H1 (cell line): ENCODE results near the gene RAB43. TPM values are rescaled to one million over a fixed set of nuclear protein-coding genes. Genes with fewer than 3 reads are reported as not detected.

ENCODE experiments used
- CTCF ChIA-PET: fragments of 300-600 bp; sonication (Branson Sonifier 250); formaldehyde crosslinking; loops from one replicate; lab custom pipeline; 2021; ENCODE audit not compliant: partially characterized antibody; lab: Charles Lee
- POLR2A ChIA-PET: fragments of 300-600 bp; sonication (Branson Sonifier 250); formaldehyde crosslinking; loops from one replicate; lab custom pipeline; 2021; ENCODE audit warnings: inconsistent platforms; ENCODE audit not compliant: partially characterized antibody; lab: Charles Lee
- DNase-seq, 2 experiments: peaks; one replicate each; pipeline versions ENCODE4 v3.0.0 to v3.0.0-alpha.2; 2010 to 2022; ENCODE audit warnings: low spot score in 2 of 2, low read depth in 1 of 2, mixed read lengths in 1 of 2
- FAIRE-seq: peaks from 2 replicates; lab custom pipeline; 2011; peaks lifted over from hg19 to GRCh38; lab: Jason Lieb, UNC
- H2AFZ ChIP-seq: 2 replicates; pipeline ENCODE4 v1.8.1; 2012; ENCODE audit warnings: low read length, inconsistent platforms
- H2AK5ac ChIP-seq: 2 replicates; pipeline ENCODE4 v1.6.1; 2013; ENCODE audit warnings: low read depth, low read length
- H2BK120ac ChIP-seq: replicated peaks from 2 replicates; pipeline ENCODE3; 2013; ENCODE audit warnings: low read depth, low read length, inconsistent platforms
- H2BK12ac ChIP-seq: 2 replicates; pipeline ENCODE4 v1.6.1; 2013; ENCODE audit warnings: low read depth, low read length
- H2BK15ac ChIP-seq: 2 replicates; pipeline ENCODE4 v1.6.1; 2013; ENCODE audit warnings: low read length
- H2BK20ac ChIP-seq: 2 replicates; pipeline ENCODE4 v1.6.1; 2013; ENCODE audit warnings: low read length
- H2BK5ac ChIP-seq: 2 replicates; pipeline ENCODE4 v1.6.1; 2013; ENCODE audit warnings: low read depth, low read length
- H3K14ac ChIP-seq: 2 replicates; pipeline ENCODE4 v1.6.1; 2013; ENCODE audit warnings: inconsistent platforms; ENCODE audit not compliant: insufficient read length
- H3K18ac ChIP-seq: 2 replicates; pipeline ENCODE4 v1.6.1; 2013; ENCODE audit warnings: low read length; ENCODE audit errors: extremely low read depth
- H3K23ac ChIP-seq: 2 replicates; pipeline ENCODE4 v1.6.1; 2013; ENCODE audit warnings: inconsistent platforms; ENCODE audit not compliant: insufficient read length
- H3K23me2 ChIP-seq: 2 replicates; pipeline ENCODE4 v1.6.1; 2013; ENCODE audit warnings: low read depth, low read length
- H3K27ac ChIP-seq: 2 replicates; pipeline ENCODE4 v1.6.1; 2011; ENCODE audit warnings: low read depth, low read length, inconsistent platforms
- H3K27me3 ChIP-seq, 4 experiments: replicated peaks in 1 of 4; 1 replicate in 1 of 4; 2 replicates in 3 of 4; pipeline versions ENCODE4 v1.6.1 to v1.8.1; 2011 to 2013; ENCODE audit warnings: low read length in 3 of 4, mild to moderate bottlenecking in 3 of 4, inconsistent platforms in 2 of 4, mixed read lengths in 2 of 4, moderate library complexity in 1 of 4; ENCODE audit not compliant: control insufficient read depth in 3 of 4, insufficient read depth in 3 of 4; ENCODE audit errors: extremely low read depth in 1 of 4
- H3K36me3 ChIP-seq, 4 experiments: 2 replicates each; pipeline versions ENCODE4 v1.6.1 to v1.8.1; 2011 to 2013; ENCODE audit warnings: mild to moderate bottlenecking in 4 of 4, low read length in 3 of 4, moderate library complexity in 2 of 4, control low read depth in 1 of 4, inconsistent platforms in 1 of 4; ENCODE audit not compliant: insufficient read depth in 4 of 4, control insufficient read depth in 2 of 4
- H3K4ac ChIP-seq: replicated peaks from 2 replicates; pipeline ENCODE3; 2013; ENCODE audit warnings: low read length, low read depth, mixed read lengths, inconsistent platforms; ENCODE audit not compliant: insufficient read length
- H3K4me1 ChIP-seq, 4 experiments: replicated peaks in 1 of 4; 1 replicate in 1 of 4; 2 replicates in 3 of 4; pipeline versions ENCODE4 v1.6.1 to v1.8.1; 2011 to 2013; ENCODE audit warnings: low read length in 3 of 4, inconsistent platforms in 2 of 4, mixed read lengths in 1 of 4; ENCODE audit not compliant: insufficient read depth in 4 of 4, control insufficient read depth in 3 of 4
- H3K4me2 ChIP-seq, 2 experiments: 2 replicates each; pipeline versions ENCODE4 v1.6.1 to v1.8.1; 2011 to 2013; ENCODE audit warnings: low read depth in 2 of 2, low read length in 2 of 2, control low read depth in 1 of 2, inconsistent platforms in 1 of 2, mild to moderate bottlenecking in 1 of 2; ENCODE audit not compliant: insufficient read depth in 1 of 2
- H3K4me3 ChIP-seq, 4 experiments: fragments of 200-600, 300-600 bp in 1 of 4; sonication (generic), shearing (Covaris generic), sonication (Bioruptor Twin) in 1 of 4; 2 replicates each; pipeline versions ENCODE4 v1.5.1 to v1.8.1; 2011 to 2016; ENCODE audit warnings: low read length in 4 of 4, low read depth in 3 of 4, control low read depth in 2 of 4, inconsistent platforms in 2 of 4, mild to moderate bottlenecking in 2 of 4, mixed read lengths in 1 of 4, moderate library complexity in 1 of 4; ENCODE audit not compliant: insufficient read depth in 2 of 4; ENCODE audit errors: extremely low read depth in 1 of 4
- H3K56ac ChIP-seq: replicated peaks from 2 replicates; pipeline ENCODE3; 2013; ENCODE audit warnings: low read depth, mild to moderate bottlenecking, mixed read lengths, low read length, inconsistent platforms; ENCODE audit not compliant: insufficient read length
- H3K79me1 ChIP-seq: 2 replicates; pipeline ENCODE4 v1.6.1; 2013; ENCODE audit warnings: low read depth, low read length, control low read depth
- H3K79me2 ChIP-seq, 2 experiments: 2 replicates each; pipeline versions ENCODE4 v1.6.1 to v1.8.1; 2012 to 2013; ENCODE audit warnings: low read length in 2 of 2, mild to moderate bottlenecking in 2 of 2, inconsistent platforms in 1 of 2; ENCODE audit not compliant: insufficient read depth in 2 of 2, control insufficient read depth in 1 of 2
- H3K9ac ChIP-seq, 4 experiments: replicated peaks in 1 of 4; 1 replicate in 1 of 4; 2 replicates in 3 of 4; pipeline versions ENCODE4 v1.6.1 to v1.8.1; 2011 to 2013; ENCODE audit warnings: low read depth in 3 of 4, low read length in 3 of 4, control low read depth in 2 of 4, mild to moderate bottlenecking in 2 of 4, moderate library complexity in 2 of 4, inconsistent platforms in 1 of 4; ENCODE audit errors: extremely low read depth in 1 of 4
- H3K9me3 ChIP-seq, 2 experiments: 2 replicates each; pipeline versions ENCODE4 v1.6.1 to v1.8.1; 2012 to 2013; ENCODE audit warnings: mild to moderate bottlenecking in 2 of 2, moderate library complexity in 2 of 2, control low read depth in 1 of 2, inconsistent platforms in 1 of 2, low read depth in 1 of 2, low read length in 1 of 2, mixed read lengths in 1 of 2; ENCODE audit not compliant: insufficient read depth in 2 of 2
- H4K20me1 ChIP-seq, 2 experiments: replicated peaks in 1 of 2; 2 replicates each; pipeline versions ENCODE3 to v1.8.1; 2011 to 2013; ENCODE audit warnings: inconsistent platforms in 2 of 2, low read length in 2 of 2, mild to moderate bottlenecking in 1 of 2; ENCODE audit not compliant: insufficient read depth in 2 of 2, control insufficient read depth in 1 of 2
- H4K5ac ChIP-seq: 2 replicates; pipeline ENCODE4 v1.6.1; 2013; ENCODE audit warnings: low read length, low read depth, mixed read lengths, inconsistent platforms; ENCODE audit not compliant: insufficient read length
- H4K8ac ChIP-seq: 2 replicates; pipeline ENCODE4 v1.8.0; 2013; ENCODE audit warnings: mild to moderate bottlenecking, moderate library complexity, low read length, inconsistent platforms; ENCODE audit not compliant: insufficient read depth; ENCODE audit errors: extremely low read depth
- H4K91ac ChIP-seq: replicated peaks from 2 replicates; pipeline ENCODE3; 2013; ENCODE audit warnings: low read length, mixed read lengths, inconsistent platforms; ENCODE audit not compliant: insufficient read length
- BCL11A ChIP-seq, 2 experiments: IDR thresholded peaks; one replicate each; pipeline ENCODE4 v1.6.1; 2011; ENCODE audit warnings: low read depth in 2 of 2, low read length in 2 of 2, mild to moderate bottlenecking in 2 of 2
- CHD2 ChIP-seq: IDR thresholded peaks from 2 replicates; pipeline ENCODE4 v1.6.1; 2012; ENCODE audit warnings: low read length, improper control_type of control experiment
- CREB1 ChIP-seq: IDR thresholded peaks from 2 replicates; pipeline ENCODE4 v1.6.1; 2012; ENCODE audit warnings: inconsistent platforms
- EZH2 ChIP-seq: fragments of 200-600 bp; sonication (generic); IDR thresholded peaks from 2 replicates; pipeline ENCODE4 v1.7.1; 2012; ENCODE audit warnings: low read depth, mild to moderate bottlenecking, moderate library complexity, low read length, inconsistent platforms; ENCODE audit not compliant: severe bottlenecking
- KDM4A ChIP-seq: IDR thresholded peaks from one replicate; pipeline ENCODE4 v1.7.1; 2012; ENCODE audit warnings: low read depth, mild to moderate bottlenecking, moderate library complexity, low read length, inconsistent platforms; ENCODE audit not compliant: severe bottlenecking
- POLR2A ChIP-seq, 2 experiments: IDR thresholded peaks; 1 replicate in 1 of 2; 2 replicates in 1 of 2; pipeline ENCODE4 v1.6.1; 2011; ENCODE audit warnings: low read depth in 2 of 2, low read length in 2 of 2, mild to moderate bottlenecking in 2 of 2; ENCODE audit errors: control extremely low read depth in 1 of 2
- RXRA ChIP-seq: IDR thresholded peaks from 2 replicates; pipeline ENCODE4 v1.6.1; 2011; ENCODE audit warnings: low read depth, mild to moderate bottlenecking, low read length, moderate library complexity; ENCODE audit not compliant: insufficient read depth
- SIX5 ChIP-seq: IDR thresholded peaks from 2 replicates; pipeline ENCODE4 v1.6.1; 2011; ENCODE audit warnings: mild to moderate bottlenecking, low read depth, low read length
- SP1 ChIP-seq: IDR thresholded peaks from 2 replicates; pipeline ENCODE4 v1.6.1; 2011; ENCODE audit warnings: low read depth, low read length
- TAF7 ChIP-seq: optimal IDR thresholded peaks from 2 replicates; pipeline ENCODE3; 2011; ENCODE audit warnings: low read depth, mild to moderate bottlenecking, inconsistent platforms, low read length, moderate library complexity, borderline replicate concordance
- TBP ChIP-seq: IDR thresholded peaks from 2 replicates; pipeline ENCODE4 v1.6.1; 2011; ENCODE audit warnings: low read depth, low read length, improper control_type of control experiment
- WGBS, 2 experiments: shearing (Covaris generic) in 1 of 2; methylation state at CpG; one replicate each; pipeline versions ENCODE4 v1.1.6 to v1.1.7; 2013 to 2015; ENCODE audit warnings: low lambda C conversion rate in 2 of 2, mixed read lengths in 2 of 2, inconsistent platforms in 1 of 2, low coverage in 1 of 2, missing lambda C conversion rate in 1 of 2; ENCODE audit not compliant: insufficient replicate concordance in 2 of 2, insufficient coverage in 1 of 2, insufficient read length in 1 of 2; ENCODE audit errors: extremely low coverage in 1 of 2, missing lambda C conversion rate in 1 of 2; 5-methylcytosine and 5-hydroxymethylcytosine counted together
- polyA plus RNA-seq, 7 experiments: library from polyadenylated mRNA; depleted of rRNA in 3 of 7; stranded (reverse) in 5 of 7; unstranded in 2 of 7; fragments of >200 nt in 5 of 7; fragments of 200-250 nt in 2 of 7; gene quantifications; 1 replicate in 5 of 7; 2 replicates in 1 of 7; 4 replicates in 1 of 7; pipeline versions ENCODE4 v1.2.1 to v1.2.3, GENCODE V29; 2011 to 2013; ENCODE audit warnings: missing spikeins in 2 of 7, mixed read lengths in 2 of 7
- total RNA-seq: library from RNA; stranded (reverse); fragmentation: NEBNext Ultra II Directional; extraction: Animal tissue kit (Norgen Biotek cat#: 25700); gene quantifications from 2 replicates; pipeline ENCODE4 v1.2.1, GENCODE V29; 2021

Gene RAB43
- total and polyA plus RNA-seq, 2 of the 8 experiments (the other 6 are each of a cell fraction or from before 2014, with no cell fraction given): 13.1 to 19.4 TPM

DNA sequence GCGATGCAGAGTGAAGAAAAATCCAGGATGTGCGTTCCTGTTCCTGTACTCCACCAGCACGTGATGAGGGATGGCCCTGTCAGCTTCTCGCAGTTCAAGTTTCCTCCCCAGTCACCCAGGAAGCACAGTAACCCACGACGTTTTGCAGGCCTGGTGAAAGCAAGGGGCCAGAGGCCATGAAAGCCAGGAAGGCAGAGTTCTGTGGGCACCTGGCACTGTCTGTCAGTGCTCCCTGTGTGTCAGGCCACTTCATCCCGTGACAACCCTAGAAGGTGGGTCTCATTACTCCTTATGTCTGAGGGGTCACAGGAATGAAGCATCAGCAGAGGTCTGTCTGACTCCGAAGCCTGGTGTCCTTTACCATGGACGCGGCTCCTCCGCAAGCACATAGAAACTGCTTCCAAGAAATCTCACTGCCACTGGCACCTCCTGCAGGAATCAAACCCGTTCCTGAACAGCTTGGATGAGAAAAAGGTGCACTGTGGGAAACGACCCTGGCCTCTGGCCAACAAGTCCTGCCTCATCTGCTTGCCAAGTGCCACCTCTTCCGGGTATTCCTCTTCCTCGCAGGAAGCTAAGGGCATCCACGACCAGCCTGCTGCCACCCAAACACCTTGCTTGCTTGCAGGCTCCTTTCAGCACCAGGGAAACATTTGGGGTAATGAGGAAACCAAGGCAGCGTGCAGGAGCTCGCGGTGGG lies 14.6 kb downstream of the RAB43 start:
- Histone ChIP-seq H4K91ac (no peak overlapping the region), H3K79me2 (peaks cover 0 to 14% of the 10 kb centered on the region in 2 experiments; a peak in 1 of 4 replicates), H3K27me3 (no peaks in the 10 kb centered on the region), H3K23me2 (no peaks in the 10 kb centered on the region), H3K4me1 (no peaks in the 10 kb centered on the region), H3K18ac (no peak overlapping the region), H3K4ac (no peak overlapping the region), H2AK5ac (no peak overlapping the region), H2BK5ac (no peak overlapping the region; the same call in 1 of the 2 replicates), H2BK12ac (no peak overlapping the region), H2BK120ac (no peak overlapping the region), H3K4me2 (no peak overlapping the region), H3K4me3 (no peak overlapping the region), H3K9me3 (no peaks in the 10 kb centered on the region), H3K9ac (no peak overlapping the region), H2AFZ (no peak overlapping the region), H3K79me1 (peaks cover 5% of the 10 kb centered on the region), H3K23ac (no peak overlapping the region), H2BK20ac (no peak overlapping the region), H4K8ac (peak overlapping the region; percentile 48; the same call in 1 of the 2 replicates), H3K14ac (no peak overlapping the region), H4K5ac (no peak overlapping the region), H3K36me3 (no peaks in the 10 kb centered on the region), H3K56ac (no peak overlapping the region), H2BK15ac (no peak overlapping the region), H3K27ac (no peak overlapping the region), H4K20me1 (peaks cover 6 to 13% of the 10 kb centered on the region in 2 experiments)
- CTCF ChIA-PET: interaction anchor here (0.7 to 4.1 kb wide), 7 partner anchors 12 to 138 kb away, joined by 3 to 19 read pairs (median 5); no protein-coding TSS in a partner anchor
- FAIRE-seq (no peak), DNase-seq (no peak)
- 88% methylated on average over 19 of the region's 19 CpGs; no CpG with 5 or more reads in 1 of the 2 experiments for WGBS, 2 experiments
- POLR2A ChIA-PET: interaction anchor here (0.5 to 2.2 kb wide), 11 partner anchors 10 to 82 kb away, joined by 3 to 8 read pairs (median 4); no protein-coding TSS in a partner anchor
- TF ChIP-seq CHD2 (no peak), POLR2A (IDR thresholded peaks at IDR 0.05; ENCODE audit: control extremely low read depth in 1 of 2, low read depth in 2 of 2, low read length in 2 of 2) (no peak), TAF7 (no peak), RXRA (no peak), SIX5 (no peak), BCL11A (IDR thresholded peaks at IDR 0.05; ENCODE audit: low read depth in 2 of 2, low read length in 2 of 2) (no peak), SP1 (no peak), TBP (no peak), CREB1 (no peak), KDM4A (no peak), EZH2 (no peak)
